Ascending aorta (tissue), 2 donors: ENCODE data around the gene TTF2. TPM values are rescaled to one million over a fixed set of nuclear protein-coding genes. Genes with fewer than 3 reads are reported as not detected.

Source experiments
- DNase-seq, 2 donors: peaks; one replicate each; pipeline ENCODE4 v3.0.0-alpha.2; 2019; ENCODE audit warnings: low spot score in 2 of 2
- H3K27ac ChIP-seq, 2 donors: fragments of 200-600 bp; sonication (generic); one replicate each; pipeline ENCODE4 v1.5.1; 2016 to 2017; ENCODE audit warnings: mild to moderate bottlenecking in 1 of 2
- H3K27me3 ChIP-seq: fragments of 200-600 bp; sonication (generic); one replicate; pipeline ENCODE4 v1.5.1; 2017
- H3K36me3 ChIP-seq, 2 donors: fragments of 200-600 bp; sonication (generic); one replicate each; pipeline ENCODE4 v1.5.1; 2016
- H3K4me1 ChIP-seq, 2 donors: fragments of 200-600 bp; sonication (generic); one replicate each; pipeline ENCODE4 v1.5.1; 2016 to 2017; ENCODE audit warnings: mild to moderate bottlenecking in 1 of 2
- H3K4me3 ChIP-seq, 2 donors: fragments of 200-600 bp; sonication (generic); one replicate each; pipeline ENCODE4 v1.5.1; 2016 to 2017; ENCODE audit warnings: mild to moderate bottlenecking in 1 of 2
- H3K9me3 ChIP-seq, 2 donors: fragments of 200-600 bp; sonication (generic); one replicate each; pipeline ENCODE4 v1.5.1; 2016
- intact Hi-C: fragments of 100-400 bp; cut with DNase I; formaldehyde crosslinking; loops from one replicate; pipeline ENCODE4 v1.15.1; 2023
- total RNA-seq: library from RNA; depleted of rRNA; stranded (reverse); fragments of >200 nt; gene quantifications from one replicate; pipeline ENCODE4 v1.1.0, GENCODE V29; 2016
- TF ChIP-seq, protein P1 (sequence below), 3 experiments: fragments of 200-600 bp in 2 of 3; fragments of 450-650 bp in 1 of 3; sonication (generic) in 2 of 3; IDR thresholded peaks; one replicate each; pipeline ENCODE4 v1.5.1; 2016 to 2019; ENCODE audit warnings: antibody characterized with exemption in 3 of 3, mild to moderate bottlenecking in 1 of 3, moderate library complexity in 1 of 3

The TTF2 gene
- total RNA-seq, 1 donor from 2014 or later, result 4.4 TPM

DNA sequence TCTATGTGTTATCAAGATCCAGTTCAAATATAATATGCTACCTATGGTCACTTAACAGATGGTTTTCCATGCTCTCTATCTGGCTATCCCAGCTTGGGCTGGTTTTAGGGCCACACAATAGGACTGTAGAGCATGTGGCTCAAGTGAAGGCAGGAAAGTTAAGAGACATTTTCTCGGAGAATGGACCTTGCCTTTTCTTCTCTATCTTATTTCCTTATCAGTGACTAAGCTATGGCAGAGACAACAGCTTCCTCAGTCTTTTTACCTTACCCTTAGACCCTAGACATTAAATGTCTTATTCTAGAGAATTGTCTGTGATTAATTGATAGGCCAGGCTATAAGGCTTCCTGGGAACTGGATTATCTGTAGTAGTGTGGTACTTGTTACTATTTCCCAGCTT, 30.4 kb upstream of the TTF2 start:
- no peak overlapping the region for H3K27ac ChIP-seq
- no peaks in the 10 kb centered on the region for H3K9me3 ChIP-seq
- peaks cover 0 to 4% of the 10 kb centered on the region in 2 donors for H3K4me1 ChIP-seq
- DNase-seq, result no peak
- no peak overlapping the region for H3K4me3 ChIP-seq
- intact Hi-C loops, result no loop called here
- H3K27me3 ChIP-seq, result no peaks in the 10 kb centered on the region
- H3K36me3 ChIP-seq, result no peaks in the 10 kb centered on the region
- TF ChIP-seq, protein P1, sequence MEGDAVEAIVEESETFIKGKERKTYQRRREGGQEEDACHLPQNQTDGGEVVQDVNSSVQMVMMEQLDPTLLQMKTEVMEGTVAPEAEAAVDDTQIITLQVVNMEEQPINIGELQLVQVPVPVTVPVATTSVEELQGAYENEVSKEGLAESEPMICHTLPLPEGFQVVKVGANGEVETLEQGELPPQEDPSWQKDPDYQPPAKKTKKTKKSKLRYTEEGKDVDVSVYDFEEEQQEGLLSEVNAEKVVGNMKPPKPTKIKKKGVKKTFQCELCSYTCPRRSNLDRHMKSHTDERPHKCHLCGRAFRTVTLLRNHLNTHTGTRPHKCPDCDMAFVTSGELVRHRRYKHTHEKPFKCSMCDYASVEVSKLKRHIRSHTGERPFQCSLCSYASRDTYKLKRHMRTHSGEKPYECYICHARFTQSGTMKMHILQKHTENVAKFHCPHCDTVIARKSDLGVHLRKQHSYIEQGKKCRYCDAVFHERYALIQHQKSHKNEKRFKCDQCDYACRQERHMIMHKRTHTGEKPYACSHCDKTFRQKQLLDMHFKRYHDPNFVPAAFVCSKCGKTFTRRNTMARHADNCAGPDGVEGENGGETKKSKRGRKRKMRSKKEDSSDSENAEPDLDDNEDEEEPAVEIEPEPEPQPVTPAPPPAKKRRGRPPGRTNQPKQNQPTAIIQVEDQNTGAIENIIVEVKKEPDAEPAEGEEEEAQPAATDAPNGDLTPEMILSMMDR (IDR thresholded peaks at IDR 0.05), result no peak

DNA sequence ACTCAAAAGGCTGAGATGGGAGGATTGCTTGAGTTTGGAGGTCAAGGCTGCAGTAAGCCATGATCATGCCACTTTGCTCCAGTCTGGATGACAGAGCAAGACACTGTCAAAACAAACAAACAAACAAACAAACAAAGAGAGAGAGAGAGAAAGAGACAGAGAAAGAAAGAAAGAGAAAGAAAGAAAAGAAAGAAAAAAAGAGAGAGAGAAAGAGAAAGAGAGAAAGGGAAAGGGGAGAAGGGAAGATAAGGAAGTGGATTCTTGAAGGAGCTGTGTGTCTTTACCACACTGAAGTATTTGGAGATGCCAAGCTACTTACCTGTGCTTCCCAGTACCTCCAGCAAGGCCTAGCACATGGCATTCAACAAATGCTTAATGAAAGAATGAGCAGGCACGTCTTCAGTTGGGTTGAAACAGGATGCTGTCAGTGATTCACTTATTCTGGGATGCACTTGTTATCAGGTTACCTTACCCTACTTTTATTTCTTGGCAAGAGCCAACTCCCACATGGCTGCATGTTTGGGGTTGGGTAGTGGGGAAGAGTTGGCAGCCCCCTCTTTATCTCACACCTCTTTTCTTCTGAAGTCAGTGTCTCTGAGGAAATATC, 29.8 kb upstream of the TTF2 start:
- TF ChIP-seq, protein P1 (IDR thresholded peaks at IDR 0.05), result no peak
- no peak for DNase-seq
- no peaks in the 10 kb centered on the region for H3K27me3 ChIP-seq
- no peak overlapping the region for H3K4me3 ChIP-seq
- H3K27ac ChIP-seq, result no peak overlapping the region
- no peaks in the 10 kb centered on the region for H3K9me3 ChIP-seq
- H3K4me1 ChIP-seq, result peaks cover 0 to 4% of the 10 kb centered on the region in 2 donors
- H3K36me3 ChIP-seq, result no peaks in the 10 kb centered on the region
- intact Hi-C loops, result no loop called here

DNA sequence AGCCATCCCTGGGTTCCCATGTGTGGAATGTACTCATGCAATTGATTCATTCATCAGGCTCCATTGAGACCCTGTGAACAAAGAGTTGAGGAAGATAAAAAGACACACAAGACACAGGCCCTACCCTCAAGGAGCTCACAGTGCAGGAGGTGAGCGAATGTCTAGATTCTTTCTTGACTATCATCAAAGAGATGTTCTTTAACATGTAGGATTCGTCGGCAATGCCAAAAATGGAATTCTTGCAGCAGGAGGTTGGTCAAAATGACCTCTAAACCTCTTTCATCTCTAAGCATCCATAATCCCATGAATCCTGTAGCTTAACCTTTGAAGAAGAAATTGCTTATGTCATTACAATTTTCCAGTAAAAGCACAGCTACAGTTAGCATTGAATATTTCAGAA, 27.9 kb upstream of the TTF2 start:
- no peak for DNase-seq
- TF ChIP-seq, protein P1 (IDR thresholded peaks at IDR 0.05), result no peak
- no peaks in the 10 kb centered on the region for H3K36me3 ChIP-seq
- H3K4me1 ChIP-seq, result no peaks in the 10 kb centered on the region
- H3K4me3 ChIP-seq, result no peak overlapping the region
- no peak overlapping the region for H3K27ac ChIP-seq
- H3K27me3 ChIP-seq, result no peaks in the 10 kb centered on the region
- no peaks in the 10 kb centered on the region for H3K9me3 ChIP-seq
- intact Hi-C loops, result no loop called here

DNA sequence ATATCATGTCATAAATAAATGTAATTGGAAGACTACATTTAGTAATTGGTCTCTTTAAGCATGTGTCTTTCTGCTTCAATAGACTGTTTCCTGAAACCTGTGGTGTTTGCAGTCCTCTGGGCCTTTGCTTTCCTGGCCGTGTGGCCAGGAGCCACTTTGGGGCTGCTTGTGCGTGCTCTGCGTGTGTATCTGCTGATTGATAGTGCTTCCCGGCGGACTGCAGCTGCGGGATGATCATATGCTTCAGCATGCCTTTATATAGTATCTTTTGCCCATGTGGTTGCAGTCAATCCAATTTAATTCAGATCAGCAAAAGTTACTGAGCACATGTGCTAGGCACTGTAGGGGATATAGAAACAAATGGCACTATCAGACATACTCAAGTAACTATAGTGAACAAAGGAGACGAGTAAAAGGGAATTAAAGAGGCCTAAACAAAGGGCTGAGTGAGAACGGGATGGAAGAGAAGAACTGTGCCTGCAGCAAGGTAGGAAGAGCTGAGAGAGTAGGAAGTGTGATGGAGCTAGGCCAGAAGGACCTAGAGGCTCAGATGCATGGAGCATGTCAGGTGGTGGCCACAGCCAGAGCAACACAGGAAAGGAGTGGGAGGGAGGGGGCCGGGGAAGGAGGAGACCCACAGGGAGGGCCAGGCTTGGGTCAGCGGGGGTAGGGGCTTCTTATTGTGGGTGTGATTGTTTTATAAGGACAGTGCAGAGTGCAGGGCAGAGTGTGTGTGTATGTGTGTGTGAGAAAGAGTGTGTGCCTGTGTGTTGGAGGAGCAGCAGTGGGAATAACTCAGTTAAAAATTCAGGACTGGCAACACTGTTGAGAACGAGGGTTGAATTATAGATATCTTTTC, 27.2 kb upstream of the TTF2 start:
- intact Hi-C loops, result no loop called here
- TF ChIP-seq, protein P1 (IDR thresholded peaks at IDR 0.05), result no peak
- DNase-seq, result no peak

DNA sequence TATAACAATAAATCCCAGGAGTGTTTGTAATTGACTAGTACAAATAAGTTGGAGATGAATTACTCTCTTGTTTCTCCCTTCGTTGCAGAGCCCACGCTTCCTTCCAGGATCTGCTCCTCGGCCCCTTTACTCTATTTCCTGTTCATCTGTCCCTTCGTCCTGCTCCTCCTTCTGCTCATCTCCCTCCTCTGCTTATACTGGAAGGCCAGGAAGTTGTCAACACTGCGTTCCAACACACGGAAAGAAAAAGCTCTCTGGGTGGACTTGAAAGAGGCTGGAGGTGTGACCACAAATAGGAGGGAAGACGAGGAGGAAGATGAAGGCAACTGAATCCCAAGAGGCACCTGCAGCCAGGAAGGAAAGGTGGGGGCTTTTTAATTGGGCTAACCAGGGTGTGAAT, 26.4 kb upstream of the TTF2 start:
- intact Hi-C loops, result no loop called here
- DNase-seq, result no peak

More for the DNA sequence above, 27.2 kb upstream of the TTF2 start:
- Histone ChIP-seq H3K9me3 (no peaks in the 10 kb centered on the region), H3K4me1 (no peaks in the 10 kb centered on the region), H3K36me3 (no peaks in the 10 kb centered on the region), H3K27me3 (no peaks in the 10 kb centered on the region), H3K27ac (no peak overlapping the region), H3K4me3 (no peak overlapping the region)

More for the DNA sequence above, 26.4 kb upstream of the TTF2 start:
- H3K9me3 ChIP-seq, result no peaks in the 10 kb centered on the region
- no peaks in the 10 kb centered on the region for H3K27me3 ChIP-seq
- H3K4me3 ChIP-seq, result no peak overlapping the region
- no peaks in the 10 kb centered on the region for H3K4me1 ChIP-seq
- H3K36me3 ChIP-seq, result no peaks in the 10 kb centered on the region
- TF ChIP-seq, protein P1 (IDR thresholded peaks at IDR 0.05), result no peak
- H3K27ac ChIP-seq, result no peak overlapping the region
